H7 (cell line): ENCODE data around the gene SCML2. TPM values are rescaled to one million over a fixed set of nuclear protein-coding genes. Genes with fewer than 3 reads are reported as not detected.
"Not testable (repeated sequence)": the region's sequence is repeated elsewhere in the genome, so short reads cannot be mapped to it uniquely, and the experiment has no call there.

Experiments
- DNase-seq: peaks from one replicate; pipeline ENCODE4 v3.0.0; 2012
- H3K27me3 ChIP-seq: 2 replicates; pipeline ENCODE4 v1.6.0; 2011; ENCODE audit warnings: mild to moderate bottlenecking, low read length; ENCODE audit not compliant: control insufficient read depth, insufficient read depth
- H3K36me3 ChIP-seq: replicated peaks from 2 replicates; pipeline ENCODE4 v1.5.1; 2011; ENCODE audit warnings: low read length; ENCODE audit not compliant: control insufficient read depth, insufficient read depth
- H3K4me3 ChIP-seq: 2 replicates; pipeline ENCODE4 v1.5.1; 2011; ENCODE audit warnings: low read depth, mild to moderate bottlenecking, control low read depth, low read length, moderate library complexity; ENCODE audit not compliant: insufficient read depth
- total RNA-seq: library from RNA; depleted of rRNA; stranded (reverse); fragments of >200 nt; shearing (Covaris generic); gene quantifications from 2 replicates; pipeline ENCODE4 v1.2.3, GENCODE V29; 2014

The SCML2 gene
- total RNA-seq, 1 experiment from 2014 or later: 11.1 TPM

GRCh38 chrX:18297251-18297650 is 57.2 kb downstream of the SCML2 start:
- DNase-seq: no peak
- Histone ChIP-seq H3K27me3 (no peaks in the 10 kb centered on the region), H3K4me3 (no peak overlapping the region), H3K36me3 (no peaks in the 10 kb centered on the region)

GRCh38 chrX:18294893-18295292 is 59.6 kb downstream of the SCML2 start:
- H3K36me3 ChIP-seq: no peaks in the 10 kb centered on the region
- H3K27me3 ChIP-seq: no peaks in the 10 kb centered on the region
- peak; percentile 22 for DNase-seq
- H3K4me3 ChIP-seq: no peak overlapping the region

GRCh38 chrX:18291006-18291545 is 63.4 kb downstream of the SCML2 start:
- no peak for DNase-seq
- no peaks in the 10 kb centered on the region for H3K27me3 ChIP-seq
- H3K36me3 ChIP-seq: no peaks in the 10 kb centered on the region
- H3K4me3 ChIP-seq: no peak overlapping the region

GRCh38 chrX:18290200-18290599 is 64.3 kb downstream of the SCML2 start:
- H3K4me3 ChIP-seq: no peak overlapping the region
- DNase-seq: no peak
- no peaks in the 10 kb centered on the region for H3K36me3 ChIP-seq
- no peaks in the 10 kb centered on the region for H3K27me3 ChIP-seq

GRCh38 chrX:18288716-18289115 is 65.8 kb downstream of the SCML2 start:
- H3K36me3 ChIP-seq: no peaks in the 10 kb centered on the region
- no peak overlapping the region for H3K4me3 ChIP-seq
- H3K27me3 ChIP-seq: no peaks in the 10 kb centered on the region
- DNase-seq: no peak

GRCh38 chrX:18286322-18286831 is 68.1 kb downstream of the SCML2 start:
- no peak for DNase-seq
- no peaks in the 10 kb centered on the region for H3K36me3 ChIP-seq
- H3K4me3 ChIP-seq: no peak overlapping the region
- H3K27me3 ChIP-seq: no peaks in the 10 kb centered on the region

GRCh38 chrX:18278449-18278848 is 76.0 kb downstream of the SCML2 start:
- DNase-seq: no peak
- H3K27me3 ChIP-seq: no peaks in the 10 kb centered on the region
- H3K4me3 ChIP-seq: no peak overlapping the region
- no peaks in the 10 kb centered on the region for H3K36me3 ChIP-seq

GRCh38 chrX:18272222-18272621 is 82.3 kb downstream of the SCML2 start:
- Histone ChIP-seq H3K4me3 (no peak overlapping the region), H3K36me3 (no peaks in the 10 kb centered on the region), H3K27me3 (no peaks in the 10 kb centered on the region)
- no peak for DNase-seq

GRCh38 chrX:18271725-18272124 is 82.8 kb downstream of the SCML2 start:
- no peak overlapping the region for H3K4me3 ChIP-seq
- no peaks in the 10 kb centered on the region for H3K36me3 ChIP-seq
- DNase-seq: no peak
- H3K27me3 ChIP-seq: no peaks in the 10 kb centered on the region

GRCh38 chrX:18271309-18271708 is 83.2 kb downstream of the SCML2 start:
- Histone ChIP-seq H3K36me3 (no peaks in the 10 kb centered on the region), H3K27me3 (no peaks in the 10 kb centered on the region), H3K4me3 (no peak overlapping the region)
- no peak for DNase-seq

- Histone ChIP-seq H3K27me3 (no peaks in the 10 kb centered on the region), H3K36me3 (no peaks in the 10 kb centered on the region), H3K4me3 (no peak overlapping the region)
- no peak for DNase-seq
Observed at GRCh38 chrX:18255059-18255458, 99.4 kb downstream of the SCML2 start.

GRCh38 chrX:18252644-18253359 is 101.7 kb downstream of the SCML2 start:
- Histone ChIP-seq H3K27me3 (no peaks in the 10 kb centered on the region), H3K4me3 (no peak overlapping the region), H3K36me3 (no peaks in the 10 kb centered on the region)
- peak; percentile 13 for DNase-seq

GRCh38 chrX:18229646-18230045 is 124.8 kb downstream of the SCML2 start:
- H3K27me3 ChIP-seq, DNase-seq, H3K36me3 ChIP-seq, H3K4me3 ChIP-seq: not testable (repeated sequence)

GRCh38 chrX:18228069-18228468 is 126.4 kb downstream of the SCML2 start:
- H3K36me3 ChIP-seq: no peaks in the 10 kb centered on the region
- no peaks in the 10 kb centered on the region for H3K27me3 ChIP-seq
- DNase-seq: no peak
- H3K4me3 ChIP-seq: no peak overlapping the region

- no peaks in the 10 kb centered on the region for H3K36me3 ChIP-seq
Observed at GRCh38 chrX:18227458-18227857, 127.0 kb downstream of the SCML2 start.

More at GRCh38 chrX:18227458-18227857, 127.0 kb downstream of the SCML2 start:
- H3K4me3 ChIP-seq: no peak overlapping the region
- no peak for DNase-seq
- H3K27me3 ChIP-seq: no peaks in the 10 kb centered on the region
